HUES6 (cell line): ENCODE data around the gene ACVRL1.

Source experiments
- H3K27ac ChIP-seq: 2 replicates; pipeline ENCODE4 v1.7.0; 2013; ENCODE audit warnings: low read depth, mild to moderate bottlenecking, low read length, inconsistent platforms
- H3K27me3 ChIP-seq: 2 replicates; pipeline ENCODE4 v1.6.1; 2013; ENCODE audit warnings: low read length; ENCODE audit not compliant: control insufficient read depth, insufficient read depth
- H3K36me3 ChIP-seq: 2 replicates; pipeline ENCODE4 v1.6.1; 2013; ENCODE audit warnings: low read length; ENCODE audit not compliant: control insufficient read depth, insufficient read depth
- H3K4me1 ChIP-seq: 2 replicates; pipeline ENCODE4 v1.6.1; 2013; ENCODE audit warnings: low read length; ENCODE audit not compliant: control insufficient read depth, insufficient read depth
- H3K4me3 ChIP-seq: 2 replicates; pipeline ENCODE4 v1.5.1; 2013; ENCODE audit warnings: low read depth, low read length
- H3K9ac ChIP-seq: one replicate; pipeline ENCODE4 v1.6.1; 2013; ENCODE audit warnings: mild to moderate bottlenecking, low read length
- H3K9me3 ChIP-seq: 2 replicates; pipeline ENCODE4 v1.6.1; 2013; ENCODE audit warnings: low read depth, low read length; ENCODE audit not compliant: control insufficient read depth, insufficient read depth

Gene ACVRL1

GRCh38 chr12:51890133-51890464 is 17.2 kb upstream of the ACVRL1 start:
- Histone ChIP-seq H3K27me3 (peaks cover 14% of the 10 kb centered on the region), H3K4me1 (peaks cover 24% of the 10 kb centered on the region), H3K36me3 (no peaks in the 10 kb centered on the region), H3K9ac (no peak overlapping the region), H3K27ac (no peak overlapping the region), H3K9me3 (no peaks in the 10 kb centered on the region), H3K4me3 (no peak overlapping the region)

- Histone ChIP-seq H3K9ac (no peak overlapping the region), H3K27me3 (peaks cover 14% of the 10 kb centered on the region), H3K36me3 (no peaks in the 10 kb centered on the region), H3K9me3 (no peaks in the 10 kb centered on the region), H3K4me1 (peaks cover 29% of the 10 kb centered on the region), H3K27ac (no peak overlapping the region), H3K4me3 (no peak overlapping the region)
These were observed 16.7 kb upstream of the ACVRL1 start for GRCh38 chr12:51890511-51891171.

- Histone ChIP-seq H3K27me3 (peaks cover 14% of the 10 kb centered on the region), H3K4me1 (peaks cover 24% of the 10 kb centered on the region), H3K9me3 (no peaks in the 10 kb centered on the region), H3K9ac (no peak overlapping the region), H3K27ac (no peak overlapping the region), H3K4me3 (no peak overlapping the region), H3K36me3 (no peaks in the 10 kb centered on the region)
These were observed 15.5 kb upstream of the ACVRL1 start for GRCh38 chr12:51891843-51892242.

GRCh38 chr12:51893786-51894185 is 13.5 kb upstream of the ACVRL1 start:
- peaks cover 16% of the 10 kb centered on the region for H3K4me1 ChIP-seq
- peaks cover 5% of the 10 kb centered on the region for H3K27me3 ChIP-seq
- no peak overlapping the region for H3K4me3 ChIP-seq
- no peak overlapping the region for H3K27ac ChIP-seq
- H3K36me3 ChIP-seq = no peaks in the 10 kb centered on the region
- H3K9ac ChIP-seq = no peak overlapping the region
- H3K9me3 ChIP-seq = no peaks in the 10 kb centered on the region

- no peaks in the 10 kb centered on the region for H3K9me3 ChIP-seq
- no peak overlapping the region for H3K27ac ChIP-seq
- no peak overlapping the region for H3K9ac ChIP-seq
- no peaks in the 10 kb centered on the region for H3K36me3 ChIP-seq
- peaks cover 9% of the 10 kb centered on the region for H3K4me1 ChIP-seq
- H3K27me3 ChIP-seq = no peaks in the 10 kb centered on the region
- no peak overlapping the region for H3K4me3 ChIP-seq
These were observed 11.7 kb upstream of the ACVRL1 start for GRCh38 chr12:51895378-51896135.

GRCh38 chr12:51896236-51896635 is 11.1 kb upstream of the ACVRL1 start:
- H3K9me3 ChIP-seq = no peaks in the 10 kb centered on the region
- H3K4me1 ChIP-seq = peaks cover 9% of the 10 kb centered on the region
- H3K27me3 ChIP-seq = no peaks in the 10 kb centered on the region
- no peak overlapping the region for H3K9ac ChIP-seq
- no peak overlapping the region for H3K4me3 ChIP-seq
- H3K27ac ChIP-seq = no peak overlapping the region
- no peaks in the 10 kb centered on the region for H3K36me3 ChIP-seq

GRCh38 chr12:51897181-51897580 is 10.1 kb upstream of the ACVRL1 start:
- Histone ChIP-seq H3K27ac (no peak overlapping the region), H3K4me1 (peaks cover 9% of the 10 kb centered on the region), H3K9me3 (no peaks in the 10 kb centered on the region), H3K4me3 (no peak overlapping the region), H3K9ac (no peak overlapping the region), H3K27me3 (no peaks in the 10 kb centered on the region), H3K36me3 (no peaks in the 10 kb centered on the region)

- Histone ChIP-seq H3K9ac (no peak overlapping the region), H3K4me3 (no peak overlapping the region), H3K27me3 (no peaks in the 10 kb centered on the region), H3K4me1 (peaks cover 9% of the 10 kb centered on the region), H3K36me3 (no peaks in the 10 kb centered on the region), H3K9me3 (no peaks in the 10 kb centered on the region), H3K27ac (no peak overlapping the region)
These were observed 8.8 kb upstream of the ACVRL1 start for GRCh38 chr12:51898506-51898905.

GRCh38 chr12:51898937-51899336 is 8.4 kb upstream of the ACVRL1 start:
- no peak overlapping the region for H3K9ac ChIP-seq
- H3K27me3 ChIP-seq = no peaks in the 10 kb centered on the region
- peaks cover 9% of the 10 kb centered on the region for H3K4me1 ChIP-seq
- H3K9me3 ChIP-seq = no peaks in the 10 kb centered on the region
- H3K27ac ChIP-seq = no peak overlapping the region
- no peak overlapping the region for H3K4me3 ChIP-seq
- H3K36me3 ChIP-seq = no peaks in the 10 kb centered on the region

GRCh38 chr12:51900323-51900889 is 6.9 kb upstream of the ACVRL1 start:
- no peak overlapping the region for H3K27ac ChIP-seq
- no peaks in the 10 kb centered on the region for H3K36me3 ChIP-seq
- peaks cover 3% of the 10 kb centered on the region for H3K4me1 ChIP-seq
- no peaks in the 10 kb centered on the region for H3K9me3 ChIP-seq
- H3K9ac ChIP-seq = no peak overlapping the region
- H3K4me3 ChIP-seq = no peak overlapping the region
- H3K27me3 ChIP-seq = 0 out of 2 replicates have a peak, but pooled peaks cover 4% of the 10 kb centered on the region

- no peak overlapping the region for H3K9ac ChIP-seq
- no peak overlapping the region for H3K4me3 ChIP-seq
- no peak overlapping the region for H3K27ac ChIP-seq
- H3K4me1 ChIP-seq = peaks cover 8% of the 10 kb centered on the region; the same call in 1 of the 2 replicates
- peaks cover 12% of the 10 kb centered on the region; the same call in 1 of the 2 replicates for H3K27me3 ChIP-seq
- H3K36me3 ChIP-seq = no peaks in the 10 kb centered on the region
- H3K9me3 ChIP-seq = no peaks in the 10 kb centered on the region
These were observed 6.0 kb upstream of the ACVRL1 start for GRCh38 chr12:51901121-51901817.
